NCI-H2196 (cell line): Measurements from ENCODE around the gene CYFIP2.
A peak's percentile ranks its signal among the peaks of the same experiment; 100 is the strongest.
"Not testable (repeated sequence)": the region's sequence is repeated elsewhere in the genome, so short reads cannot be mapped to it uniquely, and the experiment has no call there.

Experiments used
- DNase-seq: peaks from one replicate; lab custom pipeline; 2025; ENCODE audit not compliant: unreplicated experiment; lab: John Stamatoyannopoulos, UW

CYFIP2 gene

GRCh38 chr5:157387041-157387563 lies 121.2 kb downstream of the CYFIP2 start:
- no peak for DNase-seq

- DNase-seq: no peak
These were observed 121.8 kb downstream of the CYFIP2 start for GRCh38 chr5:157387683-157388093.

GRCh38 chr5:157388111-157388710 lies 122.3 kb downstream of the CYFIP2 start:
- no peak for DNase-seq

- no peak for DNase-seq
These were observed 123.2 kb downstream of the CYFIP2 start for GRCh38 chr5:157389103-157389502.

GRCh38 chr5:157390133-157390532 lies 124.2 kb downstream of the CYFIP2 start:
- no peak for DNase-seq

GRCh38 chr5:157390551-157391297 lies 124.8 kb downstream of the CYFIP2 start:
- peak; percentile 15 for DNase-seq

GRCh38 chr5:157398305-157398704 lies 132.4 kb downstream of the CYFIP2 start:
- no peak for DNase-seq

- no peak for DNase-seq
These were observed 135.0 kb downstream of the CYFIP2 start for GRCh38 chr5:157400741-157401495.

GRCh38 chr5:157415838-157416237 lies 149.9 kb downstream of the CYFIP2 start:
- no peak for DNase-seq

- DNase-seq: not testable (repeated sequence)
These were observed 153.6 kb downstream of the CYFIP2 start for GRCh38 chr5:157419521-157419920.

GRCh38 chr5:157429920-157430319 lies 164.0 kb downstream of the CYFIP2 start:
- not testable (repeated sequence) for DNase-seq

- DNase-seq: peak; percentile 49
These were observed 165.7 kb downstream of the CYFIP2 start for GRCh38 chr5:157431544-157432200.

- DNase-seq: no peak
These were observed 168.2 kb downstream of the CYFIP2 start for GRCh38 chr5:157434096-157434495.

GRCh38 chr5:157443041-157443549 lies 177.2 kb downstream of the CYFIP2 start:
- DNase-seq: no peak

GRCh38 chr5:157444224-157444623 lies 178.3 kb downstream of the CYFIP2 start:
- no peak for DNase-seq
